ENCODE data around the gene SPSB4.
A peak's percentile ranks its signal among the peaks of the same experiment; 100 is the strongest.
"Not testable (repeated sequence)": the region's sequence is repeated elsewhere in the genome, so short reads cannot be mapped to it uniquely, and the experiment has no call there.

Gene SPSB4

GRCh38 chr3:141115789-141116541, 64.8 kb downstream of the SPSB4 start:
- DNase-seq (ENCODE audit: low spot score) = no peak

DNA sequence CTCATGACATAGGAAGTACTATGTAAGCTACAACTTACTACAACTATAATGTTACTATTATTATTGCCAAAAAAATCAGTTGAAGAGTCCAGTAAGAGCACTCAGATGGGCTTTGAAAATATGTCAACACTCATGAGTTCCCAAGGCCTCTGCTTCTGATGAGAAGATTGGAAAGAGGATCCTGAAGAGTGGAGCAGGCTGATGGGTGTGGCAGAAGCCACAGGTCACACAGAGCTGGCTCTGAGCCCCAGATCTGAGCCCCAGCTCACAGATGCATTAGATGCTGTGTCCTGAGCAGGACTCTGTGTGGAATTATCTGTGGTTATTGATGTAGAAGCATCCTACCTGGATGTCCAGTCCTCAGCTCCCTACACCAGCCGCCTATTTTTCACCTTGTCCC, 65.6 kb downstream of the SPSB4 start:
- no peak for DNase-seq (ENCODE audit: low spot score)

- not testable (repeated sequence) for DNase-seq (ENCODE audit: low spot score)
Measured at GRCh38 chr3:141117982-141118381, 66.8 kb downstream of the SPSB4 start.

GRCh38 chr3:141122455-141123030, 71.4 kb downstream of the SPSB4 start:
- no peak for DNase-seq (ENCODE audit: low spot score)

DNA sequence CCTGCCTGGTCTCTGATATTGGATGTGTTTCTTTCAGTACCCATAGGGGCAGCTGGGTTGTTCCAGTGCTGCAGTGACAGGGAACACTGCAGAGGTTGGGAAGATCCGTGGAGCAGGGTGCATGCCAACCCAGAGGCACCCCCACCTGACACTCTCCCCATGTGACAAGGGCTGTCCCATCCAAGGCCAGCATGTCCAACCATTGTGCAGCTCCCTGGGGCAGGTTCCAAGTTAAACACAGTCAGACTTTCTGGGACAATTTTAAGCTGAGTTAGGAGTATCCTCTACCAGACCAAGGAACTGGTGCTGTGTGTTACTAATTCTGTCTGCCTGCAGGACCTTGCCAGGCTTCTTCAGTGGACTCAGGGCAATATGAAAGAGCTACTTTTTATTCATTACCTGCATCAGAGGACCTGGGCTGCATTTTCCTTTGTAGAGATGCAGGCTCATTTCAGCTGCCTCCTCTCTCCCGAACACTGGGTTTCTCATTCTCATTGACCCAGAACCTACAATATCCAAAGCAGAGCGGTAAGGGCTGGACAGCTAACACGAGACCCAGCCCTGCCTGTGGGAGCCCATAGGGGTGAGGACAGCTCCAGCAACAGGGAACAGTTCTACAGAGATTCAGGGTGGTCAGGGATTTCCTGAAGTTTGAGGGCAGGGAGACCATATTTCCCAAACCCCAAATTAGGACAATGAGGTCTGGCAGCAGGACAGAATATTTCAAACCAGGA, 72.7 kb downstream of the SPSB4 start:
- no peak for DNase-seq (ENCODE audit: low spot score)

GRCh38 chr3:141124715-141125114, 73.6 kb downstream of the SPSB4 start:
- no peak for DNase-seq (ENCODE audit: low spot score)

DNA sequence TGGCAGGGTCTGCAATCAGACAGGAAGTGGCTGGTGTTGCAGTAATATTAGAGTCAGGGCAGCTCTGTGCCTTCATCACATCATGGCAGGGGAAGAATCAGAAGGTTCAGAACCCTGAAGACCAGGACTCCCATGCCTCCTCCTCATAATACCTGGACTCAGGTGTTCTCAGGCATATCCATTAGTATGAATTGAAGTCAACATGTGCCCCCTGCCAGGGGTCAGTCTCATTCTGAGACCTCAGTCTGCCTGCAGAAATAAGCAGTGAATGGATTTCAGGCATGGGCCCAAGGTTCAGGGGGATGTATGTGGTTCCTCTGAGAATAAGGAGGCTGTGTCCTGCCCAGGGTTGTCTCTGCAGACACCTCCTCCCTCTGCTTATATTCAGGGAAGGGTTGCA, 74.2 kb downstream of the SPSB4 start:
- no peak for DNase-seq (ENCODE audit: low spot score)

DNA sequence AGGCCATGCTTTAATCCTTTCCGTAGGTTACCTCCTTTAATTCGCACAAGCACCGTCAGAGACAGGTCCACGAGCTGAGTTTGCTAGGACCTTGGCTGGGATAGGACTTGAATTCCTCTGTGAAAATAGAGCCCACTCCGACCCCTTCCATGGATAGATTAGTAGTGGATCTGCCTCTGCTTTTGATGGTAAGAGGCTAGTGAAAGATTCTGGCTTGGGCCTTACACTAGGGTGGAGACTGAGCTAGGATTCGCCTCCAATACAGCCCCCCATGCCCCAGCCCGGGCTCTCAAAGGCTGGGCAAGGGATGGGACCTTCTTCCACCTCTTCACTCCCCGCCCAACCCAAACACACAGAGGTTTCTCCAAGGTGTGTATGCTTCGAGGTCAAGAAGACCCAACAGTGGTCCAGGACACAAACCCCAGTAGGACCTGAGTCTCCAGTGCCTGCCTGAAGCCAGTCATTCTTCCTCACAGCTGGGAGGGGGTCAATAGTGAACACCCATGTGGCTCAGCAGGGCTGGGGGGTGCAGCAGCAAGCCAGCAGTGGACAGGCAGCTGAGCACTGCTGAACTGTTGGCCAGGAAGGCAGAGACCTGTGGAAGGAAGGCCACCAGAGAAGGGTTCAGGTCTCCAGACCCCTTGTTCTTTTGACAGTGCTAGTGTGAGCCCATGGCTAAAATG, 75.7 kb downstream of the SPSB4 start:
- no peak for DNase-seq (ENCODE audit: low spot score)

GRCh38 chr3:141127344-141128125, 76.4 kb downstream of the SPSB4 start:
- DNase-seq (ENCODE audit: low spot score) = peak; percentile 13

DNA sequence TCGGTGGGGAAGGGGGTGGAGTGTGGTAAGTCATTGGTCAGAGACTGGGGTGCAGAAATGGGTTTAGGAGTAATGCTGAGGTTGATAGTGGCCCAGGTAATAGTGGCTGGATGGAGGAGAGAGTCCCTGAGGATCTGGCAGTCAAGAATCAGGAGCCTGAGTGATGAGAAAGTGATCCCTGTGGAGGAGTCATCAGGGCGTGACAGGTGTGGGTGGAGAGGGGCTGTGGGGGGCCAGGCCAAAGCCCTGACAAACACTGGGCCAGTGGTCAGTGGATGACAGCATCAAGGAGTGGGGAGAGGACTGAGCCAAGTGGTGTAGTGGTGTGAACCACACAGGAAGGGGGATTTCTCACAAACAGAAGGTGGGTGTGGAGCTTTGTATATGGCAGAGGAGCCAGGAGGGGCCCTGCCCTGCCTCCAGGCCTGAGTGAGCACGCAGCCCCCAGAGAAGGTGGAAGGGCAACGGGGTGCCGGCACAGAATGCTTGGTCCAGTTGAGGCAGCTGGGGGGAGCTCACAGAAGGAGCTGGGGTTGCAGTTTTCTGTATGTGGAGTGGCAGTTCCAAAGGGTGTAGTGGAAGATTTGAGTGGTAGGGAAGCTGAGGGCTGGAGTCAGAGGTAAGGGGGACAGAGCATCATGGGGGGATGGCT, 77.1 kb downstream of the SPSB4 start:
- DNase-seq (ENCODE audit: low spot score) = no peak

DNA sequence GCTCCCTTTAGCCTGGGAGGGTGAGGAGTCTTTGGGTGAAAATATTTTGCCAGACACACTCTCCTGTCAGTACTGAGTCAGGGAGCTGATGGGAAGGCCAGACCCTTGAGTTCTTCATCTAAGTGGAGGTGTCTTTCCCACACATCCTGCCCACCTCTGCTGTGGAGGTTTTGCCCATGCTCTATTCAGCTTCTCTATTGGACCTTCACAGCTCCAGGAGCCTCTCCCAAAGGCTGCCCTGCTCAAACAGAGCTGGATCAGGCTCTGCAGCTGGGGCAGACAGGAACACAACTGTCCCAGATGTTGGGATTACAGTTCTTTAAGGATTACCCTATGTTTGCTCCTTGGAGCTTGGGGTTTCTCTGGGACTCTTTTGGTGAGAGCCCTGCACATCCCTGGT, 77.9 kb downstream of the SPSB4 start:
- DNase-seq (ENCODE audit: low spot score) = no peak

DNA sequence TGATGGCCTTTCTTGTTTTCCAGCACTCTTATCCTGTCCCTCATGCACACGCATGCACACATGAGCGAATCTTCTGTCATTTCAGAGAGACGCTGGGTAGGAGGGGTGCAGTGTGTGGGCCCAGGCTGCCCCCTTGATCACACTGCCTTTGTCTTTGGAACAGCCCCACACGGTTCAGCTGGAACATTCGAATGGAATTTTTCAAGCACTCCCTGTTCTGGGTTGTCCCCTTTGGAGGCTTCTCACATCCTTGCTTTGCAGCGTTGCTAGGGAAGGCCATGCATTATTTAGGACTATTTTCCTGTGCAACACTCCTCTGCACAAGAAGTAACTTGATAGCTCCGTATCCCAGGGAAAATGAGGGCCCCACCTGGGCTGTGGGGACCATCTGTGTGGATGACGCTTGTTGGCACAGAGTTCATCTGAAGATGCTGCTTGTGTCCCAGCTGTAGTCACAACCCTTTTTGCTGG, 78.4 kb downstream of the SPSB4 start:
- peak; percentile 4 for DNase-seq (ENCODE audit: low spot score)

- DNase-seq (ENCODE audit: low spot score) = no peak
Measured at GRCh38 chr3:141143517-141143916, 92.4 kb downstream of the SPSB4 start.

GRCh38 chr3:141146979-141147470, 95.9 kb downstream of the SPSB4 start:
- no peak for DNase-seq (ENCODE audit: low spot score)

GRCh38 chr3:141147657-141148056, 96.5 kb downstream of the SPSB4 start:
- no peak for DNase-seq (ENCODE audit: low spot score)

DNA sequence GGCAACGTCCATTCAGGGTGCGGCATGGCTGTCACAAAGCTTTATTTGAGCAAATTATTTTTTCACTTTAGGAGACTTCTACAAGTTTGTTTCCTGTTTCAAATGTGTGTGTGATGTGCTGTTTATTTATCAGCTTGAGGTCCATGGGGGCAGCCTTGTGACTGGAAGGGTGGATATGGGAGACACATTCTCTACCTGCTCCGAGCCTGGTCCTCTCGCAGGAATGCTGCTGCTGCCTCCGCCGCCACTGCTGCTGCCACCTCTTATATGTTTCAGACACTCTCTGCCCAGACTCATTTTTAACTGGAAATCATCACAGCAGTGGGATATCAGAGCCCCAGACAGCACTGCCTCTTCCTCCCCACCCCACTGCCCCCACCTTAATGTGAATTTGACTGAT, 97.0 kb downstream of the SPSB4 start:
- no peak for DNase-seq (ENCODE audit: low spot score)

DNA sequence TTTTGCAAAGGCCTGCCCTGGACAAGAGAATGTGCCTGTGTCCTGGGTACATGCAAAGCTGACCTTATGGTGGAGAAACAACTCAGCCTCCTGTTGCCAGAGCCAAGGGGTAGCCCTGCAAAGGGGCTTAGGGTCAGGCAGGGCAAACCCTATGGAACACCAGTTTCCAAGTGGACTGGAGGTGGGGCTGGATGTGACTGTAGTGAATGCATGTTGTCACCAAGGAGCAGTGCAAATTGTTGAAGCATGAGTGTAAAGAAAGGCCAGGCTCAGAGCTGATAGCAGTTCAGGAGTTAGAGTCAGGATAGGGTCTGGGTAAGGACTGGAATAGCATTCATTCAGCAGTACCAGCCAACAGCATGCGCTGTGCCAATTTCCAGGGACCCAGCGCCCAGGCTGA, 97.6 kb downstream of the SPSB4 start:
- no peak for DNase-seq (ENCODE audit: low spot score)

GRCh38 chr3:141150081-141150830, 99.1 kb downstream of the SPSB4 start:
- DNase-seq (ENCODE audit: low spot score) = no peak

GRCh38 chr3:141150931-141151330, 99.8 kb downstream of the SPSB4 start:
- DNase-seq (ENCODE audit: low spot score) = no peak

DNA sequence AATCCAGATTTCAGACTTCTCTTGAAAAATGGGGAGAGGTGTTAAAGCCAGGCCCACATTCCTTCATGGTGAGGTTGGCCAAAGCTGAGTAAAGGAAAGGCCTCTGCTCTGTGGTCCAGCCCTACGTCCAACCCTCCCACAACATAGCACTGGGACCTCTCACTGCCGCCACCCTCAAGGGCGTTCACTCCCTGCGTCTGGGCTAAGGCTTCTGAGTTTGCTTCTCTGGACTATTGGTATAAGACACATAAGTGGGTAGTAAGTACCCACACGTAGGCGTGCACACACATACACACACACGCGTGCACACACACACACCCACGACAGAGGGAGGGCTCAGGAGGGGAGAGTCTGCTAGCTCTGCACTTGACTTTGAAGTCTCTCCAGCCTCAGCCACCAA, 100.3 kb downstream of the SPSB4 start:
- no peak for DNase-seq (ENCODE audit: low spot score)
